Measurements from ENCODE around the gene KMT2E.

The KMT2E gene

DNA sequence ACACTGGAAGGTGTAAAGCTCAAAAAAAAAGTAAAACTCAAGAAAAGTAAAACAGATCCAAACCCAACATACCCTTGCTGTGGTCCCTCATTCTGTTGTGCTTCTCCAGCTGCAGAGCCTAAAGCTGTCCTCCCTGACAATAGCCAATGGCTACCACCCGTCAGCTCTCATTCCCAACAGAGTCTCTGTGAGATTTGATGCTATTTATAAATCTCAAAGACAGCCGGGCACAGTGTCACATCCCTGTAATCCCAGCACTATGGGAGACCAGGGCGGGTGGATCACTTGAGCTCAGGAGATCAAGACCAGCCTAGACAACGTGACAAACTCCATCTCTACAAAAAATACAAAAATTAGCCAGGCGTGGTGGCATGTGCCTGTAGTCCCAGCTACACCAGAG, 116.0 kb downstream of the KMT2E start:
- no peak for DNase-seq (ENCODE audit: low spot score)

GRCh38 chr7:105130580-105130979, 116.6 kb downstream of the KMT2E start:
- no peak for DNase-seq (ENCODE audit: low spot score)

DNA sequence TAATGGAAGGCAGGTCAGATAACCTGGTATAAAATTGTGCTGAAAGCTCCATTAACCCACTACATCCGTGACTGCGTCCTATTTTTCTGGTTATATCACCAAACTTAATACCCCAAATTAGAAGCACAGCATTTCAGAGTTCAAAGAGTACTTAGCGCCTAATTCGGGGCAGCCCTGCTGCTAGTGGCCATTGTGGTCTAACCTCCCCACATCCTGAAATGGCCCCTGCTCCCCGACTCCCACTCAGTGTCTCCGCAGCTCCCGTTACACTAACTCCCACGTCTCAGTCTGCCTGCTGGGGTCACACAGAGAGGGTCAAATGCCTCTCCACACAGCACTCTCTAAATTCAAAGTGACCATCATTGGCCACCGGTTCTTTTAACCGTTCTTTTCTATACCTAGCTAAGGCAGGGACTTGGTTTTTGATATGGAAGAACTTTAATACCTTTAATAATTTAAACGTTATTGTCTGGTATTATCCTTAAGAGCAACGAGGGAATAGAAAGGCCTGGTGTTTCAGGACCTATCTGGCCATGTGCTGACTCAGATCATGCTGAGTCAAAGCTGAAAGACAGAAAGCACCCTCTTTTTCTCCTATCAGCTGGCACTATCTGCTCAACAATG, 117.1 kb downstream of the KMT2E start:
- no peak for DNase-seq (ENCODE audit: low spot score)

- no peak for DNase-seq (ENCODE audit: low spot score)
These were observed 117.9 kb downstream of the KMT2E start for GRCh38 chr7:105131890-105132289.

DNA sequence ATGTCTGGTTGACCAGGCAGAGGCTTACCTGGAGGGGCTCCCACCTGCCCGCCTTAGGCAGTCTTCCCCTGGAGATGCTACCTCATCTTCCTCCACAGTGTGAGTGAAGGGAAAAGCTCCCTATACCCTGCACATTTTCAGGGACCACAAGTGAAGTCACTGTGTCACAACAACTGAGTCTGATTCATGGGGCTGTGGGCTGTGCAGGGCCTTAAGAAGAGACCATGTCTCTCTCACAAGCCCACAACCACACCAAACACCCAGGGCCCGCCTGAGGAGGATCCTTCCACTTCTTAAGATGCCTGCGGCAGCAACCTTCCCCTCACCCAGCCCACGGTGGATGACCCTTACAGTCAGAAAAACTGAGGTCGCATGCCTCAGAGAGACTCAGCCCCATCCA, 118.3 kb downstream of the KMT2E start:
- no peak for DNase-seq (ENCODE audit: low spot score)

DNA sequence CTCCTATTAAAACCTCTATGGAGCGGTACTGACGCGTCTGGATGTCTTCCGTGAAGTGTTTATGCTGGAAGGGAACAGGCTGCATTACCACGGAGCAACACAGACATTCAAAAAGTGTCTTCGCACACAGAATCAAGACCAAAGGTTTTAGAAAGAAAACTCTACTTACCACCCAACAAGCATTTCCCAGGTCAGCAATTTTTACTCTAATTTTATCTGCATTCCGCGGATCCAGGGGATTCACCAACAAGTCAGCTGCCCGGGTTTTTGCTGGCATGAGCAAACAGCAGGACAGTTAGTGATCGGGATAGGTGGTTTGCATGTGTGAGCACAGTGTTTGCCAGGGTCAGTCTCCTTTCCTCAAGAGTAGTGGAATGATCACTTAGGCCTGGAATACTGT, 118.8 kb downstream of the KMT2E start:
- no peak for DNase-seq (ENCODE audit: low spot score)

DNA sequence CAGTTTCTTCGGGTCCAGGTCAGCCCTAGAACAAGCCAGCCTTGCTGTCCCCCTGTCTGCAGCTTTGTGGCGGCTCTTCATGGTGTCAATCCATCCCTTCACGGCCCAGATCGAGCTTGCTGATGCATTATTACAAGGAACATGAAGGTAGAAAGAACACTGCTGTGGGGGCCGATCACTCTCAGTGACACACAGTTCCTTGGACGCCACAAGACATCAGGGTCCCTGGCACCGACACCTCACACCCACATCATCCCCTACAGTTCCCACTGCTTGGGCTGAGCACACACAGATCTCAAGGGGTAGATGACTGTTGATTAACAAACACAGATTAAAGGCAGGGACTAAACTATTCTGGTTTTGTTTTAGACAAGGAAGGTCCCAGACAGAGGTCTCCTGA, 119.4 kb downstream of the KMT2E start:
- no peak for DNase-seq (ENCODE audit: low spot score)

- DNase-seq (ENCODE audit: low spot score): no peak
These were observed 120.1 kb downstream of the KMT2E start for GRCh38 chr7:105133986-105134655.

- peak; percentile 31 for DNase-seq (ENCODE audit: low spot score)
These were observed 122.2 kb downstream of the KMT2E start for GRCh38 chr7:105136221-105136620.

DNA sequence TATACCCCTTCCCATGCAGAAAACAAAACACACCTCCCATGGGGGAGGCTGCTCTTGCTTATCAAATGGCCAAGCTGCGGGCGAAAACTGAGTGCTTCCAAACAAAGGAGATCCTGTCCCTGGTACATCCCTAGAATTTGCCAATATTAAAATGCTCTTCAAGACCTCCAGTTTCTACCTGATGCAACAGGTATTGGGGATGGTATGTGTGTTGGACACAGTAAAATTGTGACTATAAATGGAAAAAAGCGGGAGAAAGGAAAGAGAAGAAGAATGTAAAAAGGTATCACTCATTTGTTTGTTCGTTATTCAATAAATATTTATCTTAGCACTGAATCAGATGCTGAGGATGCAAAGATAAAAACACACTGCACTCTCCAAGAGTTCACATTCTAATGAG, 123.9 kb downstream of the KMT2E start:
- no peak for DNase-seq (ENCODE audit: low spot score)

DNA sequence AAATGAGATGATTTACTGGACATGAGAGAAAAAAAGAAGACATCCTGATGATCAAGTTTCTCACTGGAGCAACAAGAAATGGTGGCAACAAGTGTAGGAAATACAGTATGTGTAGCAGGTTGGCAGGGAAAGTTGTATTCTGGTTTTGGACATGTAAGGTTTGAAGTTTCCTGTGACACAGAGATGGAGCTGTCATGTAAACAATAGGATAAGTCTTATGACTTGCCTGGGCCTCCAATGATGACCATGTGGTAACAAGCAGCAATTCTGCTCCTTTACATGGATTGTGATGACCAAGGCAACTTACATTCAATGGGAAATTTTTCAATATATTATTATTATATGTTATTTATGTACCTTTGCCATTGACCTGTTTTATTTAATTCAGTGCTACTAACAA, 125.4 kb downstream of the KMT2E start:
- no peak for DNase-seq (ENCODE audit: low spot score)

DNA sequence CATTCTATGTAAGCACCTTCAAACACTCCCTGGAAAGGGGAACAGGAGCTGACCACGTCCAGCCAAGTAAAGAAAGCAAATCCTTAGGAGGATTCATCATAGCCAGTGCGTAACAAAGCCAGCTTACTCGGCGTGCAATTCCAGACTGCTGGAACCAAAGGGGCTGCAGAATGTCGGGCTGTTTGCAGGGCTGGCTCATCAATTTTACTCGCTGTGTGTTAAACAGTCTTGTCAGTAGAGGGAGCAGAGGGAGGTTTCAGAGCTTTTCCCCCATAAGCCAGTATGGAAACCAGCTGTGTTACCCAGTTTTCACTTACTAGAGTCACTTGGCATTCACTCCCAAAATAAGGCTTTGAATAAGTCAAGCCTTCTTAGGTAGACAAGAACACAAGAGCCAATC, 127.1 kb downstream of the KMT2E start:
- DNase-seq (ENCODE audit: low spot score): peak; percentile 55

DNA sequence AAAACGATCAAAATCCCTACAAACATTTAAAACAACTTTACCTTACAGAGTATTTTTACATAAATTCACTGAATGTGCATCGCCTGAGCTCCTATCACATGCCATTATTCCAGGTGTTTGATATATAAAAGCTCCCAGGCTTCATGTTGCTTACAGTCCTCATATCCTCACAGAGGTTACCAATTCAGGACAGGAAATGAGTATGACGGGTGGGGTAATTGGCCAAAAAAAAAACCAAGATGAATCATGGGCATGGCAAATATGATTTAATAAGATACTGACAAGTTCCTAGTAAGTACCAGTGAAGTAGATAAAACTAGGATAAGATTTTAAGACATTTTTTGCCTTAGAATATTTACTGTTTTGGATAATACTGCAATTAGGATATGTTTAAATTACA, 135.8 kb downstream of the KMT2E start:
- peak; percentile 54 for DNase-seq (ENCODE audit: low spot score)

DNA sequence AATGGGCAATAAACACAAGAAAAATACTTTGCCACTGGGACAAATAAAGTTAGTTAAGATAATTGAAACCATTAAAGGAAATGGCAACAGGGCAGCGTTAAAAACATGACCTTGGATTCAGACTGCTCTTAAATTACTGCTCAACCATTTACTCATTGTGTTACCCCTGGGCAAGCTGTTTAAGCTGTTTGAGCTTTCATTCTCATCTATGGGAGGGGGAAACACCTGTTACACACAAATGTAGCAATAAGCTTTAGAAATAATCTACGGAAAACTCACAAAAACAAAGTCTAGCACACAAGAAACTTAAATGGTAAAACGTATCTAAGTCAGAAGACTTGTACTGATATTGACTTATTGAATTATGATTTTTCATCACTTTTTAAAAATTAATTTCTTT, 137.1 kb downstream of the KMT2E start:
- DNase-seq (ENCODE audit: low spot score): no peak

DNA sequence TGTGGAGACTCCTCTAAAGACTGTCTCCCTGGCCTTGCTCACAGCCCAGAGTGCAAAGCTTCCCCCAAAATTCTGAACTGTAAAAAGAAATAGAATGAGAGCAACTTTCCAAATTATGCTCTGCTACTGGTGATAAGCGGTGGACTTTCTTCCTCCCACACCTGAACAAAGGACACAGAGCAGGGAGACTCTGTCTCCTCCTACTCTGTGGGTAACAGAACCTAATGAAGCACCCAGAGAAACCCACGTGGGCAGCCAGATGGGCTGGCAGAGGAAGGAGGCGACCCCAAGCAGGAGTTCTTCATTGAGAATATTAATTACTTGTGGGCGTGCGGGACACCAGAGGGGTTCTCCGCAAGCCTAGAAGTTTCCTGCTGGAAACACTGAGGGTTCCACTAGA, 139.5 kb downstream of the KMT2E start:
- no peak for DNase-seq (ENCODE audit: low spot score)

GRCh38 chr7:105154084-105154483, 140.1 kb downstream of the KMT2E start:
- DNase-seq (ENCODE audit: low spot score): no peak

DNA sequence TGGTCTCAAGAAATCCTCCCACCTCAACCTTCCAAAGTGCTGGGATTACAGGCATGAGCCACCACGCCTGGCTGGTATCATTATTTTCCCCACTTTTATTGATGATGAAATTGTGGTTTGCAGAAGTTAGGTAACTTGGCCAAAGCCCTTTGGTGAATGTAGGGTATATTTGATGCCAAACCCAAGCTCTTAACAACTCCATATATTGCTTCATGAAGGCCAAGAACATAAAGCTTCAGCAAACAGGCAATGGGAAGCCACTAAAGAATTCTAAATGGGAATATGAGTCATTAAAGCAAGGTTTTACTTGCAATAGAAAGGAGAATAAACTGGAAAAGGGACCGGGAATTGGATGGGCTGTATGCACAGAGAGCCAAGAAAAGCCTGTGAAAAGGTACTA, 142.7 kb downstream of the KMT2E start:
- no peak for DNase-seq (ENCODE audit: low spot score)

DNA sequence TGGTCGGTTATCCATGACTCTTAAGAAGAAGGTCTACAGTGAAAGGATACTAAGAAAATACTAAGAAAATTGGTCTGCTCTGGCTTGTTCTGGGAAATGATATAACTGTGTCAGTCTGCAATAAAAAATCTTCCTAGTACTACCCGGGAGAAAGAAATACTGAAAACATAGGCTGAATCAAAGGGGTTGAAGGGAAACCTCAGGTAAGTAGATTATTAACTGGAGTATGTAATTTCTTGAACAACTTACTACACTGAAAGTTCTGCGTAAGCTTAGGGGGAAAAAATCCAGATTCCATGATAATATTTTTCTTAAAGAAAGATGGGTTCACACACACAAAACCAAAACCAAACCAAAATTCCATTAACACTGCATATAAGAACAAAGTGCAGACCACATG, 143.3 kb downstream of the KMT2E start:
- DNase-seq (ENCODE audit: low spot score): no peak

GRCh38 chr7:105161366-105161765, 147.4 kb downstream of the KMT2E start:
- no peak for DNase-seq (ENCODE audit: low spot score)
